Measurements from ENCODE around the gene EEF1AKMT1.

GRCh38 chr13:20684546-20684945 lies 89.2 kb downstream of the EEF1AKMT1 start:
- TF ChIP-seq POLR2A (IDR thresholded peaks at IDR 0.05; ENCODE audit: low read depth, low read length) (no peak), POLR2AphosphoS5 (IDR thresholded peaks at IDR 0.05; ENCODE audit: low read depth, low read length) (no peak), TAF1 (IDR thresholded peaks at IDR 0.05; ENCODE audit: borderline replicate concordance, low read depth, low read length) (no peak)

Measured in GM12892 (cell line).